Measurements from ENCODE around the gene AMBRA1. TPM values are rescaled to one million over a fixed set of nuclear protein-coding genes. Genes with fewer than 3 reads are reported as not detected.

The AMBRA1 gene
- total RNA-seq, 4 donors from 2014 or later, result 43.4 to 48.9 (median 46.3) TPM

DNA sequence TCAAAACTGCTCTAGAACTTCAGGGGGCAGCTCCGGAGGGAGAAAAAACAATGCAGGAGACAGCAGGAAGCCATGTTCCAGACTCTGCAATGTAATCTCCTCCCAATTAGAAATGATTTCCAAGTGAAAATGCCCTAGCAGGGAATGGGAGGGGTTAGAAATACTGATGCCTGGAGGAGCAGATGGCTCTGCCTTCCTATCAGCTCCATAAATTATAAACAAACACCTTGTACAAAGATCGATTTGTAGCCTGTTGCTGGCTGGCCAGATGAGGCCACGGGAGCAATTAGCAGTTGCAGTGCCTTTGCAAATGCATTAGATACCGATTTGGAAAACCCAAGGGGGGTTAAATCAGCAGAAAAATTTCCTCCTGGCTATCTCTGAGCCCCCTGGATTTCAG is 155.6 kb downstream of the AMBRA1 start:
- Histone ChIP-seq H3K27me3 (no peaks in the 10 kb centered on the region), H3K4me3 (no peak overlapping the region), H3K9me3 (no peaks in the 10 kb centered on the region), H3K36me3 (peaks cover 0 to 18% (median 6%) of the 10 kb centered on the region in 4 donors), H3K4me1 (no peaks in the 10 kb centered on the region), H3K27ac (no peak overlapping the region)
- DNase-seq, result no peak
- 67 to 88% methylated on average over 1 to 4 of the region's 4 CpGs for WGBS, 2 donors (ENCODE audit: low coverage in 1 of 2)
- in situ Hi-C loops (cut with MboI; ENCODE audit: low pct_ligation_motif_present in 1 of 4, low pct_unique_long_range_greater_than_20kb in 1 of 4, low sequenced_read_pairs in 3 of 4) (no loop called here), intact Hi-C loops (cut with DNase I; ENCODE audit: low total_unique reads) (no loop called here)
- TF ChIP-seq POLR2A (IDR thresholded peaks at IDR 0.05) (no peak), POLR2AphosphoS5 (IDR thresholded peaks at IDR 0.05) (no peak)
- TF ChIP-seq, protein P1, sequence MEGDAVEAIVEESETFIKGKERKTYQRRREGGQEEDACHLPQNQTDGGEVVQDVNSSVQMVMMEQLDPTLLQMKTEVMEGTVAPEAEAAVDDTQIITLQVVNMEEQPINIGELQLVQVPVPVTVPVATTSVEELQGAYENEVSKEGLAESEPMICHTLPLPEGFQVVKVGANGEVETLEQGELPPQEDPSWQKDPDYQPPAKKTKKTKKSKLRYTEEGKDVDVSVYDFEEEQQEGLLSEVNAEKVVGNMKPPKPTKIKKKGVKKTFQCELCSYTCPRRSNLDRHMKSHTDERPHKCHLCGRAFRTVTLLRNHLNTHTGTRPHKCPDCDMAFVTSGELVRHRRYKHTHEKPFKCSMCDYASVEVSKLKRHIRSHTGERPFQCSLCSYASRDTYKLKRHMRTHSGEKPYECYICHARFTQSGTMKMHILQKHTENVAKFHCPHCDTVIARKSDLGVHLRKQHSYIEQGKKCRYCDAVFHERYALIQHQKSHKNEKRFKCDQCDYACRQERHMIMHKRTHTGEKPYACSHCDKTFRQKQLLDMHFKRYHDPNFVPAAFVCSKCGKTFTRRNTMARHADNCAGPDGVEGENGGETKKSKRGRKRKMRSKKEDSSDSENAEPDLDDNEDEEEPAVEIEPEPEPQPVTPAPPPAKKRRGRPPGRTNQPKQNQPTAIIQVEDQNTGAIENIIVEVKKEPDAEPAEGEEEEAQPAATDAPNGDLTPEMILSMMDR (IDR thresholded peaks at IDR 0.05), result no peak

DNA sequence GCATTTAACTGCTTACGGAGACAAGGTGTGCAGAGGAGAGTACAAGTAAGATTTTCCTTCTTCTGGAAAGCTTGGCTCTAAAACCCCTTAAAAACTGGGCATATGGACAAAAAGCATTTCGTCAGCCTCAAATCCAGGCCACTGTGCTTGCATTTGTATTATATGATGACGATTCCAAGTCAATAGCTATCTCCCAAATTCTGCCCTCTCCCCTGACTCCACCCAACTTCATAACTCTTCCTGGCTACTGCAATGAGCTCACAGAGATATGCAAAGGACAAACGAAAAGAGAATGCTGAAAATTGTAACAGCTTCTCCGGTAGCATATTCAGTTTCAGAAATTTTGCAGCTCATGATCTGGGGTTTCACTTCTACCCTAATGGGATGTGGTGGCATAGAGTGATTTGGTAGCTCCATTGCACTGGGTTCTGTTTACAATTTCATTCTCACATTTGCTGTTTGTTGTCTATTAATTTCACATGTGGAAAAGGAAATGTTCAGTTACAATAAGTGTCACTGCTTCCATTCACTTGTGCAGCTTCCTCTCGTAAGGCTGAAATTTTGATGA is 156.6 kb downstream of the AMBRA1 start:
- intact Hi-C loops (cut with DNase I; ENCODE audit: low total_unique reads) (no loop called here), in situ Hi-C loops (cut with MboI; ENCODE audit: low pct_ligation_motif_present in 1 of 4, low pct_unique_long_range_greater_than_20kb in 1 of 4, low sequenced_read_pairs in 3 of 4) (no loop called here)
- no peaks in the 10 kb centered on the region for H3K27me3 ChIP-seq
- H3K27ac ChIP-seq, result no peak overlapping the region
- WGBS, 2 donors (ENCODE audit: low coverage in 1 of 2), result 79 to 92% methylated on average over 6 of the region's 6 CpGs
- H3K4me3 ChIP-seq, result no peak overlapping the region
- H3K36me3 ChIP-seq, result peaks cover 0 to 23% (median 4%) of the 10 kb centered on the region in 4 donors
- H3K9me3 ChIP-seq, result no peaks in the 10 kb centered on the region
- no peak for DNase-seq
- TF ChIP-seq EP300 (IDR thresholded peaks at IDR 0.05; ENCODE audit: low read depth) (no peak), POLR2A (IDR thresholded peaks at IDR 0.05) (no peak), POLR2AphosphoS5 (IDR thresholded peaks at IDR 0.05) (no peak)
- TF ChIP-seq, protein P1 (IDR thresholded peaks at IDR 0.05), result no peak
- H3K4me1 ChIP-seq, result no peaks in the 10 kb centered on the region

DNA sequence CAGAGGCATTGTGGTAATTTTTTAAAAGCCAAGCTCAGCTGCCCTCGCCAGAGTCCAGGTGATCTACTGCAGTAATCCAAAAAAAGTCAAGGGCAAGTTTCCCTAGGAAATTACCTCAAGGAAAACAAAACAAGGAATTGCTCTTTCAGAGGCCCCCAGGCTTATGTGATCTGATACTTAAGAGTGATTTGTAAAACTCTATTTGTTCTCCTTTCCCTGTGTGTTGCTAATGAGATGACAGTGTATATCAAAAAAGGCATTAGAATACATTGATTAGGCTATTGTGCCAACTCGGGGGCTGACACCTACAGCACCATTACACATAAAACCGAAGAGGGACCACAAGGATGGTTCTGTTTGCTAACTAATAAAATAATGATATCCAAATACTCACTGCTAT is 157.7 kb downstream of the AMBRA1 start:
- no peaks in the 10 kb centered on the region for H3K9me3 ChIP-seq
- H3K36me3 ChIP-seq, result peaks cover 0 to 25% (median 4%) of the 10 kb centered on the region in 4 donors
- H3K4me3 ChIP-seq, result no peak overlapping the region
- no peaks in the 10 kb centered on the region for H3K27me3 ChIP-seq
- DNase-seq, result no peak
- 88 to 100% methylated on average over 1 to 3 of the region's 3 CpGs for WGBS, 2 donors (ENCODE audit: low coverage in 1 of 2)
- in situ Hi-C loops (cut with MboI; ENCODE audit: low pct_ligation_motif_present in 1 of 4, low pct_unique_long_range_greater_than_20kb in 1 of 4, low sequenced_read_pairs in 3 of 4), result no loop called here
- no peak overlapping the region for H3K27ac ChIP-seq
- no peak for TF ChIP-seq EP300 (IDR thresholded peaks at IDR 0.05; ENCODE audit: low read depth)
- TF ChIP-seq POLR2A (IDR thresholded peaks at IDR 0.05), result no peak
- no peak for TF ChIP-seq POLR2AphosphoS5 (IDR thresholded peaks at IDR 0.05)
- TF ChIP-seq, protein P1 (IDR thresholded peaks at IDR 0.05), result no peak
- H3K4me1 ChIP-seq, result no peaks in the 10 kb centered on the region
- intact Hi-C loops (cut with DNase I; ENCODE audit: low total_unique reads), result no loop called here

DNA sequence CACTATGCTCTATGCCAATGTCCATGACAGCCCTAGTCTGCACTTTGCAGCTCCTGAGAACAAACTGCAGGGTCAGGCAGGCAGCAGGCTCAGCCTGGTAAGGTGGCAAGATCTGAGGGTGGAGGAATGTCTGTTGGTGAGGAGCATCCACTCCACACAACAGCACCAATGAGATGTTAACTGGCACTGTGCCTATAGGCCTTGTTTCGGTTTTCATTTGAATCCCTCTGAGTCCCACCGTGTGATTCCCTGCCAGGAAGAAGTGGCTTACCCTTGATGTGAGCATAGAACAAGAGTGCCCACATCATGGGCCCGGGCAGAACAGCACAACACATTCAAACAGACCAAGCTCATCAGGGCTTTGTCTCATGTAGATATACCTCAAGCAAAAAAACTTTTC is 158.1 kb downstream of the AMBRA1 start:
- WGBS, 2 donors (ENCODE audit: low coverage in 1 of 2), result 76% methylated on average over 3 of the region's 3 CpGs; no CpG with 5 or more reads in 1 of the 2 donors
- in situ Hi-C loops (cut with MboI; ENCODE audit: low pct_ligation_motif_present in 1 of 4, low pct_unique_long_range_greater_than_20kb in 1 of 4, low sequenced_read_pairs in 3 of 4), result no loop called here

More for the DNA sequence above, 158.1 kb downstream of the AMBRA1 start:
- no peak for DNase-seq
- TF ChIP-seq EP300 (IDR thresholded peaks at IDR 0.05; ENCODE audit: low read depth) (no peak), POLR2A (IDR thresholded peaks at IDR 0.05) (no peak), POLR2AphosphoS5 (IDR thresholded peaks at IDR 0.05) (no peak)
- TF ChIP-seq, protein P1 (IDR thresholded peaks at IDR 0.05), result no peak
- Histone ChIP-seq H3K27ac (no peak overlapping the region), H3K4me3 (no peak overlapping the region), H3K36me3 (peaks cover 0 to 28% (median 4%) of the 10 kb centered on the region in 4 donors), H3K9me3 (no peaks in the 10 kb centered on the region), H3K4me1 (no peaks in the 10 kb centered on the region), H3K27me3 (no peaks in the 10 kb centered on the region)
- intact Hi-C loops (cut with DNase I; ENCODE audit: low total_unique reads), result no loop called here

All from transverse colon (tissue), 4 donors.